Kidney (tissue), 14 donors: ENCODE results near the gene RABL6. TPM values are rescaled to one million over a fixed set of nuclear protein-coding genes. Genes with fewer than 3 reads are reported as not detected.
A peak's percentile ranks its signal among the peaks of the same experiment; 100 is the strongest.

ENCODE experiments used
- DNase-seq, 5 donors: peaks; one replicate each; pipeline ENCODE4 v3.0.0-alpha.2; 2013 to 2020
- FAIRE-seq: peaks from 2 replicates; lab custom pipeline; 2012; peaks lifted over from hg19 to GRCh38; lab: Jason Lieb, UNC
- H3K27ac ChIP-seq, 2 donors: one replicate each; pipeline ENCODE4 v1.7.0; 2013; ENCODE audit warnings: low read depth in 2 of 2, low read length in 2 of 2, inconsistent platforms in 1 of 2
- H3K27me3 ChIP-seq: one replicate; pipeline ENCODE4 v1.7.1; 2013; ENCODE audit warnings: low read length, inconsistent platforms; ENCODE audit not compliant: control insufficient read depth, insufficient read depth
- H3K36me3 ChIP-seq, 3 donors: one replicate each; pipeline versions ENCODE4 v1.7.0 to v1.7.1; 2013; ENCODE audit warnings: low read length in 3 of 3, control low read depth in 1 of 3, inconsistent platforms in 1 of 3; ENCODE audit not compliant: insufficient read depth in 3 of 3, control insufficient read depth in 2 of 3
- H3K4me1 ChIP-seq, 3 donors: one replicate each; pipeline versions ENCODE4 v1.7.0 to v1.7.1; 2013; ENCODE audit warnings: low read length in 3 of 3, inconsistent platforms in 1 of 3, low read depth in 1 of 3; ENCODE audit not compliant: control insufficient read depth in 2 of 3, insufficient read depth in 2 of 3
- H3K4me3 ChIP-seq, 3 donors: one replicate each; pipeline versions ENCODE4 v1.7.0 to v1.8.1; 2013; ENCODE audit warnings: low read length in 3 of 3, control low read depth in 1 of 3, inconsistent platforms in 1 of 3
- H3K9ac ChIP-seq, 3 donors: one replicate each; pipeline versions ENCODE4 v1.7.0 to v1.7.1; 2013; ENCODE audit warnings: low read length in 3 of 3, control low read depth in 1 of 3, inconsistent platforms in 1 of 3
- H3K9me3 ChIP-seq, 3 donors: one replicate each; pipeline versions ENCODE4 v1.7.0 to v1.7.1; 2013; ENCODE audit warnings: low read length in 3 of 3, control low read depth in 1 of 3, inconsistent platforms in 1 of 3; ENCODE audit not compliant: control insufficient read depth in 2 of 3, insufficient read depth in 1 of 3
- CTCF ChIP-seq: IDR thresholded peaks from 3 replicates; pipeline ENCODE4 v1.5.1; 2012; ENCODE audit warnings: mild to moderate bottlenecking, moderate library complexity, borderline replicate concordance; ENCODE audit not compliant: insufficient read depth; ENCODE audit errors: extremely low read depth
- intact Hi-C: fragments of 100-400 bp; cut with DNase I; formaldehyde crosslinking; loops from one replicate; pipeline ENCODE4 v1.11.1; 2022
- polyA plus RNA-seq: library from polyadenylated mRNA; stranded (reverse); fragments of 350-450 nt; fragmentation: Illumina TruSeq; extraction: RNeasy Lipid Tissue Mini Kit (QIAGEN cat#74804); gene quantifications from one replicate; pipeline ENCODE4 v1.2.3, GENCODE V29; 2014; ENCODE audit warnings: low read depth, low replicate concordance; ENCODE audit not compliant: insufficient read depth
- total RNA-seq: library from RNA; stranded (reverse); fragmentation: NEBNext Ultra II Directional; extraction: Animal tissue kit (Norgen Biotek cat#: 25700); gene quantifications from one replicate; pipeline ENCODE4 v1.2.1, GENCODE V29; 2021
- donor health status: control.
- donor health status: control.
- donor health status: control.
- donor health status: control.
- donor health status: control.
- donor health status: DM: yes; HTN: yes; CAD: no.
- donor health status: Normal renal cell carcinoma (clear cell type).

RABL6 gene
- total and polyA plus RNA-seq, 2 donors from 2014 or later, result 60.4 to 70.3 TPM

- Histone ChIP-seq H3K4me1 (no peaks in the 10 kb centered on the region), H3K4me3 (no peak overlapping the region), H3K27ac (no peak overlapping the region), H3K36me3 (peaks cover 0 to 10% (median 9%) of the 10 kb centered on the region in 3 donors), H3K9ac (no peak overlapping the region), H3K27me3 (no peaks in the 10 kb centered on the region), H3K9me3 (no peaks in the 10 kb centered on the region)
- TF ChIP-seq CTCF, result no peak
- no peak for FAIRE-seq
- intact Hi-C loops, result no loop called here
- DNase-seq, result peak in 1 of 5 donors; percentile 63
Observed at GRCh38 chr9:136826703-136827582, 19.2 kb downstream of the RABL6 start.

GRCh38 chr9:136827794-136828473 is 20.2 kb downstream of the RABL6 start:
- TF ChIP-seq CTCF, result no peak
- H3K27me3 ChIP-seq, result no peaks in the 10 kb centered on the region
- H3K27ac ChIP-seq, result no peak overlapping the region
- DNase-seq (peak in 1 of 5 donors; percentile 56), FAIRE-seq (no peak)
- no peak overlapping the region for H3K9ac ChIP-seq
- H3K36me3 ChIP-seq, result peaks cover 0 to 10% (median 9%) of the 10 kb centered on the region in 3 donors
- H3K4me3 ChIP-seq, result no peak overlapping the region
- no peaks in the 10 kb centered on the region for H3K9me3 ChIP-seq
- intact Hi-C loops, result no loop called here
- H3K4me1 ChIP-seq, result no peaks in the 10 kb centered on the region

GRCh38 chr9:136828474-136829140 is 20.9 kb downstream of the RABL6 start:
- intact Hi-C loops, result no loop called here
- DNase-seq (peak in 1 of 5 donors; percentile 46), FAIRE-seq (no peak)
- no peak overlapping the region for H3K27ac ChIP-seq
- no peaks in the 10 kb centered on the region for H3K4me1 ChIP-seq
- H3K27me3 ChIP-seq, result no peaks in the 10 kb centered on the region
- H3K36me3 ChIP-seq, result peaks cover 0 to 10% (median 9%) of the 10 kb centered on the region in 3 donors
- no peak for TF ChIP-seq CTCF
- no peaks in the 10 kb centered on the region for H3K9me3 ChIP-seq
- H3K9ac ChIP-seq, result no peak overlapping the region
- H3K4me3 ChIP-seq, result no peak overlapping the region
